ENCODE measurements around the gene XPC. TPM values are rescaled to one million over a fixed set of nuclear protein-coding genes. Genes with fewer than 3 reads are reported as not detected.

The XPC gene
- 37.0 and 41.4 TPM in 2 replicates for total RNA-seq

GRCh38 chr3:14178247-14179113 lies at the start of gene XPC, which contains the start of gene LSM3:
TSS of gene XPC (minus strand) at chr3:14178601. CDS start at chr3:14178568, 33 bp downstream.
TSS of gene LSM3 (plus strand) at chr3:14178817. CDS start at chr3:14178861, 44 bp downstream.

DNA sequence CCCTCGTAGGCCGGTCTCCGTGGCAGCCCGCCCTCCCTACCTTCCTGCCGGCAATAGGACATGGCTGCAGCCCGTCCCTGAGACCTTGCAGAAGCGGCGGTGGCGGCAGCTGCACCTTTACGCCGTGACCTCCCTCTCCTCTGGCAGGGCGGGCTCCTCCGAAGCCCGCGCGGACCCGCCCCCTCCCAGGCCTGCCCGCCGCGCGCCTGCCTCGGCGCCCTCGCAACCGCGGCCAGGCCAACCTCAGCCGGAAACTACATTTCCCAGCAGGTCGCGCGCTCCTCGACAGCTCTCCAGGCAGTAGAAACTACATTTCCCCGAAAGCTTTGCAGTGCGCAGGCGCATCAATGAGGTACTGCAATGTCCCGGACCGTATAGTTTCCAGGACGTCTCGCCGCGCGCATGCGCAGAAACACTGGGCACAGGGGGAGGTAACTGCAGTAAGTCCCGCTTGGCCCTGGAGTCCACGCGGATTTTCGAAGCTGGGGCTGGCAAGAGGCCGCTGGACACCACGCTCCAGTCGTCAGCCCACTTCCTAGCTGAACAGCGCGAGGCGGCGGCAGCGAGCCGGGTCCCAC lies 53.7 kb downstream of the XPC start, which contains the start of the genes CHCHD4 and TMEM43:
CHCHD4 (minus strand) TSS at position 256 of the 578 bp plus-strand sequence; CDS start at position 62, 194 bp downstream.
TMEM43 (plus strand) TSS at position 438 of the 578 bp plus-strand sequence. CDS start 142 bp downstream, outside the sequence.

Other genes with a start within 250 kb of the XPC start
- 11.4 and 11.8 TPM in 2 replicates for gene CHCHD4, start 53.7 kb downstream of the XPC start, total RNA-seq
- 78.1 and 101 TPM in 2 replicates for gene TMEM43, start 53.5 kb downstream of the XPC start, total RNA-seq
- gene LSM3, start 216 bp upstream of the XPC start, total RNA-seq = 9.9 and 10.6 TPM in 2 replicates
- gene SLC6A6, start 224.0 kb upstream of the XPC start, total RNA-seq = 20.9 and 25.5 TPM in 2 replicates

Data from aortic smooth muscle cell (primary cell).